Hematopoietic multipotent progenitor cell (in vitro differentiated cells): ENCODE data around the gene ERV3-1. TPM values are rescaled to one million over a fixed set of nuclear protein-coding genes. Genes with fewer than 3 reads are reported as not detected.
"Not testable (repeated sequence)": the region's sequence is repeated elsewhere in the genome, so short reads cannot be mapped to it uniquely, and the experiment has no call there.

ENCODE experiments used
- DNase-seq, 3 donors: peaks; one replicate each; pipeline ENCODE4 v3.0.0-alpha.2; 2011 to 2015; ENCODE audit warnings: low read depth in 2 of 3, low spot score in 2 of 3
- total RNA-seq: library from RNA; depleted of rRNA; stranded (reverse); fragments of >200 nt; gene quantifications from one replicate; pipeline ENCODE4 v1.2.3, GENCODE V29; 2012

The ERV3-1 gene
- total RNA-seq = 19.7 TPM

GRCh38 chr7:65006094-65006992, at the start of gene ERV3-1:
TSS of gene ERV3-1 (minus strand) at chr7:65006687. CDS start at chr7:64993026, 13,661 bp downstream.
- peak; percentile 70 to 98 (median 94) for DNase-seq

GRCh38 chr7:65055786-65056185, 49.3 kb upstream of the ERV3-1 start:
- DNase-seq = not testable (repeated sequence)

- DNase-seq = not testable (repeated sequence)
Observed at GRCh38 chr7:65054466-65054994, 48.0 kb upstream of the ERV3-1 start.

GRCh38 chr7:65051654-65052053, 45.2 kb upstream of the ERV3-1 start:
- not testable (repeated sequence) for DNase-seq

- not testable (repeated sequence) for DNase-seq
Observed at GRCh38 chr7:65051139-65051538, 44.7 kb upstream of the ERV3-1 start.

- DNase-seq = not testable (repeated sequence)
Observed at GRCh38 chr7:65046329-65046728, 39.8 kb upstream of the ERV3-1 start.

GRCh38 chr7:65045589-65045988, 39.1 kb upstream of the ERV3-1 start:
- not testable (repeated sequence) for DNase-seq

GRCh38 chr7:65038767-65039166, 32.3 kb upstream of the ERV3-1 start:
- DNase-seq = peak in 2 of 3 donors; percentile 12 to 29

- peak; percentile 90 to 96 (median 93) for DNase-seq
Observed at GRCh38 chr7:65037740-65038688, 31.5 kb upstream of the ERV3-1 start.

- peak in 1 of 3 donors; percentile 7 for DNase-seq
Observed at GRCh38 chr7:65036526-65036925, 30.0 kb upstream of the ERV3-1 start.

- DNase-seq = not testable (repeated sequence)
Observed at GRCh38 chr7:65035469-65035868, 29.0 kb upstream of the ERV3-1 start.

GRCh38 chr7:65034120-65034782, 27.8 kb upstream of the ERV3-1 start:
- not testable (repeated sequence) for DNase-seq

GRCh38 chr7:65033391-65033790, 26.9 kb upstream of the ERV3-1 start:
- not testable (repeated sequence) for DNase-seq

GRCh38 chr7:65025023-65025422, 18.5 kb upstream of the ERV3-1 start:
- not testable (repeated sequence) for DNase-seq

- DNase-seq = not testable (repeated sequence)
Observed at GRCh38 chr7:65020978-65021377, 14.5 kb upstream of the ERV3-1 start.

GRCh38 chr7:65009881-65010280, 3.4 kb upstream of the ERV3-1 start:
- not testable (repeated sequence) for DNase-seq

- DNase-seq = not testable (repeated sequence)
Observed at GRCh38 chr7:65009394-65009793, 2.9 kb upstream of the ERV3-1 start.

GRCh38 chr7:65007036-65007435, 549 bp upstream of the ERV3-1 start:
- DNase-seq = peak in 2 of 3 donors; percentile 33 to 64

GRCh38 chr7:65004575-65004974, 1.9 kb downstream of the ERV3-1 start:
- DNase-seq = no peak

GRCh38 chr7:65002972-65003585, 3.4 kb downstream of the ERV3-1 start:
- DNase-seq = no peak
